GM19023 (cell line): ENCODE data around the gene TSHZ1.

ENCODE experiments used
- ATAC-seq: cut with Tn5 transposase; IDR thresholded peaks from one replicate; pipeline ENCODE4 v1.9.1; 2021; ENCODE audit warnings: mild to moderate bottlenecking, moderate library complexity; ENCODE audit not compliant: unreplicated experiment

Gene TSHZ1

DNA sequence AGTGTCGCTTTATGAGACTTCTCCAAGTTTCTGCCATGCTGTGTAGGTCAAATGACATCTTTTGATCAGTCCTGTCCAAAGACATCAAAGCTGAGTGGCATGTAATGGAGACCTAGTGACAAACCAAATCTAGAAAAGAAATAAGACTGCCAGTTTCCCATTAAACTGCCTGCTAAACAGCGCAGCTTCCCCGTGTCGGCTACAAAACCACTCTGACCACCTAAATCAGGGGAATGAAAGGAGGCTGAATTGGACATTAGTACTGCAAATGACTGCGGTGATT lies 57.7 kb downstream of the TSHZ1 start:
- no peak for ATAC-seq

- no peak for ATAC-seq
Observed at GRCh38 chr18:75269124-75269680, 58.6 kb downstream of the TSHZ1 start.

- no peak for ATAC-seq
Observed at GRCh38 chr18:75269696-75270095, 59.1 kb downstream of the TSHZ1 start.

- ATAC-seq, result no peak
Observed at GRCh38 chr18:75271952-75272351, 61.4 kb downstream of the TSHZ1 start.

DNA sequence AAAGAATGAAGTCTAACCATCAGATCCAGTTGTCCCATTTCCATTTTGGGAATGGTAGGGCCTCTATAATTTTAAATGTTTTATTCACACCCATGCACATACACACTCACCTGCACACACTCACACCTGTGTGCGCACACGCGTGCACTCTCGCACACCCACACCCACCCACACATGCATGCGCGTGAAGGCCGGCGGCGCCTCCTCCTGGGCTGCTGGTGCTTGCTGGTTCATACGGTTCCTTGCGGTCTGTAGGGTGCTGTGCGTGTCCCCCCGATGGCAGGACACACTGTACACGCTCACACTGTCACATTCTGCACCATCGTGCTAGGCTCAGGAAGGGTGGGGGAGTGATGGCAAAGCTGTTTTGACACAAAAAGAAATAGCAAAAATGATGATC lies 63.2 kb downstream of the TSHZ1 start:
- ATAC-seq, result no peak

- no peak for ATAC-seq
Observed at GRCh38 chr18:75275226-75275625, 64.6 kb downstream of the TSHZ1 start.

DNA sequence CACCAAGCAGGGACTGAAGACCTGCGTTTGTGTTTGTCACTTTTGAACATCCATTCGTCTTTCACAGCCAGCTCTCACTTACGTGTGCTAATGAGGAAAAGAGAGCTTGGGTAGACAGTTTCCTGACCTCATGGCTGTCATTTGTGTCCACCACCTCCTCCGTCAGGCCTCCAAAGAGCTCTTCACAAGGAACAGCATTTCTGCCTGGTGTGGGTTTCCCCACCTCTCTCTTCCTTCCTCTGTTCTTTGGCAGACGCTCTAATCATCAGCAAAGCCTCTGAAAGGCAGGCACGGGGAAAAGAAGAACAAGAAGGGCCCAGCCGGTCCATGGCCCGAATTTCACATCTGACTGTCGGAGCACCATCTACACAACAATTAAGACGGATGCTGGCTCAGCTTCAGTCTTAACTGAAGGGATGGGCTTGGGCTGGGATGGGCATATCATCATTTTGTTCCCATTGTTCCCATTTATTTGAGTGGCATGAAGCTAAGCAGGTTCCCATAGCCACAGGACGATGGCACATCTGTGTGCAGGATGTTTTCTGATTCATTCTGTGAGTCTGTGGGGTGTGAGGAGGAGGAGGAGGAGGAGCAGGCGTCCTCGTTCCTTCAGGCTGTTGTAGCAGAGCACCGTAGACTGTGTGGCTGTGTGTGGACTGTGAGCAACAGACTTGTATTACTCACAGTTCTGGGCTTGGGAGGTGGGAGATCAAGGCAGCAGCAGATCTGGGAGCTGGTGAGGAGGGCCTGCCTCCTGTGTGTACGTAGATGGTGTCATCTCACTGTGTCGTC lies 66.4 kb downstream of the TSHZ1 start:
- ATAC-seq, result no peak

DNA sequence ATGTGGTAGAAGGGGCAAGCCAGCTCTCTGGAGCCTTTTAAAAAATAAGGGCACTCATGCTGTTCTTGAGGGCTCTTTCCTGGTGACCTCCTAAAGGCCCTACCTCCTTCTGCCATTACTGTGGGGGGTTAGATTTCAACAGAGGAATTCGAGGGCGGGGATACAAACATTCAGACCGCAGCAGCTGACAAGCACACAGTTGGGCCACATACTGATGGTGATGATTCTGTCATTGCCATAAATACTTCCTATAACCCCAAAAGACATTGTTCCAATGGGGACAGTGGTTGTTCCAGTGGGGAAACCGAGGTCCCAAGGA lies 67.0 kb downstream of the TSHZ1 start:
- ATAC-seq, result no peak

- no peak for ATAC-seq
Observed at GRCh38 chr18:75279381-75279780, 68.8 kb downstream of the TSHZ1 start.

DNA sequence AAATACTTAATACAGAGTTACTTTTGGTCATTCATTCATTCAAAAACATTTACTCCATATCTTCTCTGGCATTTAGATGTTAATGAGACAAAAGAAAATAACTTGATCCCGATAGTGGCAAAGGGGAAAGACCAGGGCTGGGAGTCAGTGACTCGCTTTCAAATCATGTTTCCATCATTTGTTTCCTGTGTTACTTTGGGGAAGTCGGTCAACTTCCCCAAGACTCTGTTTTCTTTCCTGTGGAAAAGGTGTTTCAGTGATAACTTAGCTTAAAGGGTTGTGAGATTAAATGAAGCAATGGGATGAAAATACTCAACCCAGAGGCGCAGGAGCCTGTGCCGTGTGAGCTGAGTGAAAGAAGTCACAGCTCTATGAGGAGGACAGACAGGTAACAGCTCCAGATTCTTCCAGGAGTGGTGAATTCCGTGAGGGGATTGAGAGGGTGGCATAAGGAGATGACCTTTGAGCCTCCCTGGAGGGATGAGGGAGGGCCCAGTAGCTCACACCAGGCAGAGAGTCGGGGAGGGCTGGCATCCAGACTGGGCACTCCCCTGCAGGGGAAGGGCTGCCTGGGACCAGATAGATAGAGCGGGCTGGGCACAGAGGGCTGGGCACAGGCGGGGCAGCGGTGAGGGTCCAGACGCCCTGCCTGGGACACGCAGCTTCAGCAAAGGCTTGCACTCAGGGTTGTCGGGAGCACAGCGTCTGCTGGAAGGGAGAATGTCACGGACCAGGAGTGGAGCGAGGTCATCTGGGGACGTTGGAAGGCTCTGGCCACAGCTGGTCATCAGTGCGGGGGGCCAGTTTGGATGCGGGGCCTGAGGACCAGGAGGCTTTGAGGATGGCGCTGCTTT lies 70.1 kb downstream of the TSHZ1 start:
- ATAC-seq, result no peak

DNA sequence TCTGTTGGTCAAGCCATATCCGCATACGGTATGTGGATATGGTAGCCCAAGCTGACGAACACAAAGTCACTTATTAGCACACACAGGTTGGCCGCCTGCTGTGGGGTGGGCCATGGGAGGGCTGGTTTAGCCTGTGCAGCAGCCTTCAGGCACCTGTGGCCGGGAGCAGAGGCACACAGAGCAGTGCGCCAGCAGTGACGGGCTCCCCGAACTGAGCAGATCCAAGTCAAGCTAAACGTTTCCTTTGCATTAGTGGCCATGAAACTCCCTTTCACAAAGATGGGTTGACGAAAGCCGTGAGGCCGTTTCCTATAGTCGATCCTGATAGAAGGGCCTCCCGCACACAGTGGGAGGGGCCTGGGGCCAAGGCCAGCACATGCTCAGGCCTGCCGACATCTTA lies 72.1 kb downstream of the TSHZ1 start:
- ATAC-seq, result no peak

GRCh38 chr18:75283731-75284130 lies 73.1 kb downstream of the TSHZ1 start:
- ATAC-seq, result no peak

- no peak for ATAC-seq
Observed at GRCh38 chr18:75284566-75284965, 74.0 kb downstream of the TSHZ1 start.

DNA sequence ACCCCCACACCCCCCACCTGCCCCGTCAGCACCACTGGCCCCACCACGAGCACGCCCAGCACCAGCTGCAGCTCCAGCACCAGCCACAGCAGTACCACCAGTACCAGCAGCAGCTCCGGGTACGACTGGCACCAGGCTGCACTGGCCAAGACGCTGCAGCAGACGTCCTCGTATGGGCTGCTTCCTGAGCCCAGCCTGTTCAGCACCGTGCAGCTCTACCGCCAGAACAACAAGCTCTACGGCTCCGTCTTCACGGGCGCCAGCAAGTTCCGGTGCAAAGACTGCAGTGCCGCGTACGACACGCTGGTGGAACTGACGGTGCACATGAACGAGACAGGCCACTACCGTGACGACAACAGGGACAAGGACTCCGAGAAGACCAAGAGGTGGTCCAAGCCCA lies 75.3 kb downstream of the TSHZ1 start:
- no peak for ATAC-seq

- no peak for ATAC-seq
Observed at GRCh38 chr18:75287006-75287405, 76.4 kb downstream of the TSHZ1 start.

DNA sequence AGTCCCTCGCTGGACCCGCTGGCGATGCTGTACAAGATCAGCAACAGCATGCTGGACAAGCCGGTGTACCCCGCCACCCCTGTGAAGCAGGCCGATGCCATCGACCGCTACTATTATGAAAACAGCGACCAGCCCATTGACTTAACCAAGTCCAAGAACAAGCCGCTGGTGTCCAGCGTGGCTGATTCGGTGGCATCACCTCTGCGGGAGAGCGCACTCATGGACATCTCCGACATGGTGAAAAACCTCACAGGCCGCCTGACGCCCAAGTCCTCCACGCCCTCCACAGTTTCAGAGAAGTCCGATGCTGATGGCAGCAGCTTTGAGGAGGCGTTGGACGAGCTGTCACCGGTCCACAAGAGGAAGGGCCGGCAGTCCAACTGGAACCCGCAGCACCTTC lies 77.1 kb downstream of the TSHZ1 start:
- ATAC-seq, result no peak

GRCh38 chr18:75289761-75290160 lies 79.2 kb downstream of the TSHZ1 start:
- no peak for ATAC-seq

- ATAC-seq, result no peak
Observed at GRCh38 chr18:75290737-75291358, 80.3 kb downstream of the TSHZ1 start.

DNA sequence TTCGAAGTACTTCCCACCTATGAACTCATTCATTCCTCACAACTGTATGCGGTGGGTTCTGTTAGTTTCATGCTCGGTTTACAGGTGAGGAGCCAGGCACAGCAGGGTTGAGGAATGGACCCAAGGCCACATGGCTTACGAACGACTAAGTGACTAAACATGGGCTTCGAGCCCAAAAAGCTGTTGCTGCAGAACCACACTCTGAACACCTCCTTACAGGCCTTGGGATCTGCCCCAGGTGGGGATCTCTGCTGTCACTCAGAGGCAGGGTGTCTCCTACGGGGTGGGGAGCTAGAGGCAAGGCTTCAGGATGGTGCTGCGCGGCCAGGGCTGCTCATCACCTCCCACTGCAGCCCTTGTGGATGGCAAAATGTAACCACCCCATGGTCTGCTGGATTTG lies 80.9 kb downstream of the TSHZ1 start:
- ATAC-seq, result no peak

GRCh38 chr18:75293591-75293990 lies 83.0 kb downstream of the TSHZ1 start:
- no peak for ATAC-seq

DNA sequence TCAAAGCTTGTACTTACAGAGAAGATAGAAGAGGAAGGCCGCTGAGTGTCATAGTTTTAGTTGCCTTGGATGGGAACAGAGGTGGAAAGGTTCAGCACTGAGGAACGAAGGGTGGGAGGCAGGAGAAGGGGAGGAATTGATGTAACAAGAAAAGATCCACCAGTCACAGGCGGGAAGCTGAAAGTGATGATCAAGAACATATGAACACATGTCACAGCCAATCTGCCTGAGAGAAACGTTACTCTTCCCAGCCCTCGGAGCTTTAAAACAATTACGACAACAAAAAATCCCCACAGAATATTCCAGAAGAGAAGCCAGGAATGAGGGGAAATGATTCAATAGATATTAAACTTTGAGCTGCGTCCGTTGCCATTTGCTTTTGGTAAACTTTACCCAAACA lies 87.1 kb downstream of the TSHZ1 start:
- ATAC-seq, result no peak
